HL-60 (cell line): ENCODE data around the gene RPUSD1.

Experiments
- CTCF ChIP-seq: IDR thresholded peaks from one replicate; pipeline ENCODE4 v1.5.1; 2011; ENCODE audit warnings: low read length, control low read depth, inconsistent platforms; ENCODE audit not compliant: insufficient read depth
- REST ChIP-seq: IDR thresholded peaks from 2 replicates; pipeline ENCODE4 v1.6.1; 2012; ENCODE audit warnings: low read depth; ENCODE audit not compliant: insufficient replicate concordance

GRCh38 chr16:740764-741505 lies 47.2 kb downstream of the RPUSD1 start, which contains the start of gene CIAO3:
- TF ChIP-seq CTCF = peak; percentile 86
- peak; percentile 35 for TF ChIP-seq REST
